HG03135 (cell line): ENCODE data around the gene OR2H1.

Experiments
- ATAC-seq: cut with Tn5 transposase; IDR thresholded peaks from one replicate; pipeline ENCODE4 v1.9.1; 2021; ENCODE audit warnings: mild to moderate bottlenecking, moderate library complexity; ENCODE audit not compliant: unreplicated experiment

Gene OR2H1

GRCh38 chr6:29483186-29483585 lies 26.2 kb downstream of the OR2H1 start:
- no peak for ATAC-seq

GRCh38 chr6:29483735-29484134 lies 26.8 kb downstream of the OR2H1 start:
- ATAC-seq, result no peak

- ATAC-seq, result no peak
Measured at GRCh38 chr6:29486577-29486976, 29.6 kb downstream of the OR2H1 start.

DNA sequence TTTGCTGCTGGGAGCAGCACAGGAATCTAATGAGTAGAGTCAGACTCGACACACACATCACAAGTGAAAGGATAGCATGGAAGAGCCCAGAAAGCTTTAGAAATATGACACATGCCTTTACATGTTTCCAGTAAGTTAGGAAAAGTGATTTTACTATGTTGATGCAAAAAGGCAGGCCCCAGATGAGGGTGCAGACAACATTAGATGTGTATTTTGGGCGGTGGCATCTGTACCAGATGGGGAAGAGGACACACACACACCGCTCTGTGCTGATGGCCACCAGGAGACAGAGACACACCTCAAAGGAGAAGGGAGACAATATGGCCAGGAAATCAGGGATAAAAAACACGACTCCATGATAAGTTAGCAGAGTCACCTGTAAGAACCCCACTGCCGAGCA lies 30.2 kb downstream of the OR2H1 start:
- ATAC-seq, result no peak

DNA sequence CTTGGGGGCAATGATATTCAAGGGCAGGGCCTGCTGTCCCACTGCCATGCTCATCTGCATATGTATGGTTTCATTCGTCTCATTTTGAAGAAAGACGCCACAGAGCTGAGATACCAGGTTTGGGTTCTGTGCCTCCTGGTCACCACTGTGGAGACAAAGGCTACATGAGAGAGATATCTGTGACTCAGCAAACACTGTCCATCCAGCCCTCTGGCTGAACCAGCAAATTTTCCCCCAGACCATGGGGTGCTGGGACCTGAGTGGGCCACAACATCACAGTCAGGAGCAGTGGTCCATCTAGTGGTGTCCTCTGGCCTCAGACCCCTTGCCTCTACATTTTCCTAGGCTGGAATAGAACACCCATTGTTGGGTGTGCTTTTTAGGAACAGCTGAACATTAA lies 30.7 kb downstream of the OR2H1 start, which contains the start of gene MAS1L:
MAS1L (minus strand) TSS at position 297 of the 400 bp plus-strand sequence; CDS start at position 243, 54 bp downstream.
- no peak for ATAC-seq

DNA sequence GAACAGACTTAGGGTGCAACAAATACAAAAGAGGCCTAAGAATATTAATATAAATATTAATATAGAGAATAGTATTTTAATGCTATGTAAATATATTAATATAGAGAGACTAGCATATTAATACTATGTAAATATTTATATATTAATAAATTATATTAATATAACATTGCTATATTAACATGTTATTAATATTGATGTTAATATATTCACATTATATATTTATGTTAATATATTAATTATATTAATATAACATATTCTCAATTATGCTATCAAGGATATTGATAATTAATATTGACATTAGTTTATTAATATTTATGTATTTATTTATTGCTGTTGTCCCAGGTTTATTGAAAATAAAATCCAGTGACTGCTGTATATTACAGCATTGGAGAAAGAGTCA lies 31.9 kb downstream of the OR2H1 start:
- no peak for ATAC-seq

DNA sequence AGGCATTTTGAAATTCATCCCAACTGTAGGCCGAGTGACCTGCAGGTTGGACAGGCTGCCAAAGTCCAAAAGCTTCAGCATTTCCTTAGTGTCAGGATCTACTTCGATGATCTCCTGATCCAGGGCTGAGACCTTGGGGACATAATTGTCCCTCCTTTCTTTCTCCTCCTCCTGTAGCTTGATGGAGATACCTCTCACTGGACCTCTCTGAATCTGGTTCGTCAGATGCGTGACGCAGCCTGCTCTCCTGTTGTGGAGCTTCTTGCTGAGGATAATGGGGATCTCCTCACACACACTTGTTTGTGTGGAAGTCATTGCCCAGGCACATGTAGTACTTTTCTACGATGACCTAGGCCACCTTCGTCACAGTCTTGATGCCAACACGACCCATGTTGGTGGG lies 32.3 kb downstream of the OR2H1 start:
- no peak for ATAC-seq

- no peak for ATAC-seq
Measured at GRCh38 chr6:29490055-29490454, 33.1 kb downstream of the OR2H1 start.

- no peak for ATAC-seq
Measured at GRCh38 chr6:29490552-29490951, 33.6 kb downstream of the OR2H1 start.

- no peak for ATAC-seq
Measured at GRCh38 chr6:29491574-29491973, 34.6 kb downstream of the OR2H1 start.

GRCh38 chr6:29493261-29493660 lies 36.3 kb downstream of the OR2H1 start:
- no peak for ATAC-seq

DNA sequence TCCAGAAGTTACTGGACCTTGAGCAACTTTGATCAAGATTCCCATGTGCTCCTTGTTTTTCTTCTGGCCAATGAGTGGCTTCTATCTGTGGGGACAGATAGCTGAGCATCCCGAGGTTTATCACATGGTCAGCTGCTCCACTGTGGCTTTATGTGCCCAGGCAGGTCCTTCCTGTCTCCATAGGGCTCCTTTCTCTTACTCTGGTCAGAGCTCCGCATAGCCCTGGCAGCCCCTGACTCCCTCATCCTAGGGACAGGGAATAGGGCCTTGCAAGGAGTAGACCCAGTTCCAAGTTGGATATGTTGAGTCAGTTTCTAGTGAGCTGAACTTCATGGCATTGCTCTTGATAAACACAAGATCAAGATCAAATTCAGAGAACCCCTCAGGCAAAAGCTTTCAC lies 37.2 kb downstream of the OR2H1 start:
- no peak for ATAC-seq

DNA sequence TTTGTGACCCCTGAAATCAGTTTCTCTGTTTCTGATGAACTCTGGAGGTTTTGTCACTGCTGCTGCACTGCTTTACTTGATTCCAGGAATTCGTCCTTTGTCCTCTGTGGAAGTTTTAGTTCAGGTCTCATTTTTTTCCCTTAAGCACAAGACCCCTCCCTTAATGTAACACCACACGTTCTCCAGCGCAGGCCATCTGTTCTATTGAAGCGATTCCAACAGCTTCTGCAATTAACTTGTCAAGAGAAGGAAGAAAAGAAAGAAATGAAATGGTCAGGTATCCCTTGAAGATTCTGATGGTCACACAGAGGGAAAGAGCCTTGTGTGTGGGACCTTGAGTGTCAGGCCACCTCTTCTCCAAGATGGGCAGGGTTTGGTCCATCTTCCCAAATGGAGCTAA lies 38.6 kb downstream of the OR2H1 start:
- no peak for ATAC-seq

GRCh38 chr6:29496961-29497360 lies 40.0 kb downstream of the OR2H1 start:
- ATAC-seq, result no peak

- no peak for ATAC-seq
Measured at GRCh38 chr6:29499704-29500103, 42.7 kb downstream of the OR2H1 start.

- ATAC-seq, result no peak
Measured at GRCh38 chr6:29500594-29500993, 43.6 kb downstream of the OR2H1 start.

GRCh38 chr6:29501106-29501505 lies 44.2 kb downstream of the OR2H1 start:
- no peak for ATAC-seq

DNA sequence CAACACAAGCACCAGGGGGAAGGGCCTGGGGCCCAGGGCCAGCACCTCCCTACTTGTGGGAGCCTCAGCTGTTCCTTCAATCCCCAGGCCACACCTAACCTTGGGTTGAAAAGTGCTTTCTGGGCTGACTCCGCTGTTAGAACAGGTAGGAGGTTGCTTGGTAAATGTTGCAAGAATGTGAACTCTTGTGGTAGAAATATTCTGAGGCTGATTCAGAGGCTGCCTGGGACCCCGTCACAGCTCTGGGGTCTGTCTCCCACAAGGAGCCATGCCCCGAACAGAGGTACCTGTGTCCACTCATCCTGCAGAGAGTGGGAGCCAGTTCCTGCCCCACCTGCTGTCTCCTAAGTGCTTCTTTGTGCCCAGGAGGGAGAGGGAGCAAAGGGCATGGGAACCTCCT lies 45.2 kb downstream of the OR2H1 start:
- ATAC-seq, result no peak

DNA sequence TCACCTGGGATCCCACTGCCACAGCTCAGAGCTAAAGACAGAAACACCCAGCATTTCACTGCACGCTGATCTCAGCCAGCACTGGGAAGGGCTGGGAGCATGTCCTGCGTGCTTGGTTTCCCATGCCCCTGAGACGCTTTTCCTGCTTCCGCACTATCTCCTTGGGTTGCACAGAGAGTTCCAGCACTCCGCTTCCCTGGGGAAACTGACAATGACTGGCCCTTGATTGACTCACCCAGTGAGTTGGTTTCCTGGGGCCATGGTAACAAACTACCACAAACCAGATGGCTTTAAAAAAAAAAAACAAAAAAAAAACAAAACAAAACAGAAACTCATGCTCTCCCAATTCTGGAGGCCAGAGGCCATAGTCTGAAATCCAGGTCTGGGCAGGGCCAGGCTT lies 45.6 kb downstream of the OR2H1 start:
- no peak for ATAC-seq

DNA sequence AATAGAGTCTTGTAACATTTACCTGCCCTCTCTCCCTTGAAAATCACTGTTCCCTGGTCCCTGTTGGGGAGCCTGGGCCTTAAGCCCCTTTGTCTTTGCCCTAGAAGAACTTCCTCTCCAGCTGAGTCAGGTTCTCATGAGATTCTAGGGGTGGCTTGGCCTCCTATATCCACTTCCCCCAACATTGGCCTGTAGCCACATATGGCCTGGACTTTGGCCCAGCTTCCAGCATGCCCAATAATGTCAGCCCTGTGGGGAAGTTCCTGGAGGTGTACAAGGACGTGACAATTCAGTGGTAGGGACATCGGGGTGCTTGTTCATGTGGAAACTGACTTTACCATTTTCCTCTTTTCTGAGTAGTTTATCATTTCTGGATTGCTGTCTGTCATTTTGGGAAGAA lies 48.0 kb downstream of the OR2H1 start:
- ATAC-seq, result no peak

DNA sequence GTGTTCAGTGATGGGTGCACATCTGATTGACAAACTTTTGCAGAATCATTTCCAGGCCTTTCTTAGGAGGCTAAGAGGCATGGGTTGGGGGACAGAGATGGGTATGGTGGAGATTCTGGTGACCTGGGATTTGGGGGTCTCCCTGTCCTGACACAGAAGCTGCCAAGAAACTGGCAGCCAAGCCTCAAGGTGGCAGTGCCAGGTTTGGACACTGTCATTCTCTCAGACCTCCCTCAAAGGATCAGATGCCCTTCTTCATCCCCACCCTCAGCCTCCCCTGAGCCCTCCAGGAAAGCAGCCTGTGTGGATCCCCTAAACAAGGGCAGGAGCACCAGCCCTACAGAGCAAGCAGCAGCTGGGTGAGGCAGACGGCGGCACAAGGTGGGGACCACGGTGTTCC lies 48.9 kb downstream of the OR2H1 start:
- ATAC-seq, result no peak

DNA sequence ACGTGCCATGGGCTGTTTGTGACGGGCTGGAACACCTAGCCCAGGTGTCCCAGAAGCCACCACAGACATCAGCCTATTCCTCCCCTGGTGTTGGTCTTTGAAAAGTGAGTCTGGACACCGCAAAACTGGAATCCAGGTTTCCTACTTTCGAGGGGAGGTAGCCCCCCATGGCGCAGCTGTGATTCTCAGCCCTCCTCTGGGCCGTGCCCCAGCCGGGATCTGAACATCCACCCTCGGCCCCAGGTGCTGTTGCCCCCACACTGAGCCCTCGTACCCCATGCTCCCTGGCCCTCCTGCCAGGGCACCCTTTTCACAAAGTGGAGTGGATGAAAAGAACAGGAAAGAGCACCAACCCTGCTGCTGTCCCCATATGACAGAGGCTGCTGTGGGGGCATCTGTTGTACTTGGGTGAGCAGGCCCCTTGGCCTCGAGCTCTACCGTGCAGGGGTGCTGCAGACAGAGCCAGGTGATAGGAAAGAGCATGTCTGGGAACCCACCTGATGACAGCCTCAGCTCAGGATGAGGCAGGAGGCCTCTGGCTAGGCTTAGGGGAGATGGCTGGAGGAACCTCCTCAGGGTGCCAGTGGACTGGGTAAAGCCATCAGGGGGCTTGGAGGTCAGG lies 49.6 kb downstream of the OR2H1 start:
- no peak for ATAC-seq

GRCh38 chr6:29507319-29507718 lies 50.4 kb downstream of the OR2H1 start:
- no peak for ATAC-seq
